Prostate gland (tissue), 2 donors: Measurements from ENCODE around the gene PATE3.

ENCODE experiments used
- CTCF ChIP-seq, 4 experiments: fragments of 200-600 bp in 2 of 4; fragments of 450-650 bp in 2 of 4; sonication (generic) in 2 of 4; IDR thresholded peaks; 1 replicate in 3 of 4; 2 replicates in 1 of 4; pipeline ENCODE4 v1.5.1; 2016 to 2019; ENCODE audit warnings: antibody characterized with exemption in 4 of 4, mild to moderate bottlenecking in 2 of 4, moderate library complexity in 2 of 4
- POLR2A ChIP-seq: fragments of 450-650 bp; IDR thresholded peaks from one replicate; pipeline ENCODE4 v1.6.1; 2016; ENCODE audit warnings: antibody characterized with exemption, mild to moderate bottlenecking

DNA sequence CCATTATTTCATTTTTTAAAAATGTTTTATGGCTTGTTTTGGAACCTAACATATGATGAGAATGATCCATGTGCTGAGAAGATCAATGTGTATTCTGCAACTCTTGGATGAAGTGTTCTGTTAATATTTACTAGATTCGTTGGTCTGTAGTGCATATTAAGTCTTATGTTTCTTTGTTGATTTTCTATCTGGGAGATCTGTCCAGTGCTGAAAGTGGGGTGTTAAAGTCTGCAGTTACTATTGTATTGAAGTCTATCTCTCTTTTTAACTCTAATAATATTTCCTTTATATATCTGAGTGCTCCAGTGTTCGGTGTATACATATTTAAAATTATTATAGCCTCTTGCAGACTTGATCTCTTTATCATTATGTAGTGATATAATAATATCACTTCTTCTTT lies 11.9 kb downstream of the PATE3 start:
- no peak for TF ChIP-seq CTCF (IDR thresholded peaks at IDR 0.05)
- TF ChIP-seq POLR2A, result no peak
